Endothelial cell of umbilical vein (primary cell): ENCODE measurements around the gene ANKRD28.

Experiments
- CTCF ChIP-seq, 2 donors: IDR thresholded peaks; 1 replicate in 1 of 2; 2 replicates in 1 of 2; pipeline ENCODE4 v1.5.1; 2011; ENCODE audit warnings: low read length in 2 of 2, mild to moderate bottlenecking in 2 of 2, moderate library complexity in 2 of 2, control low read depth in 1 of 2, inconsistent platforms in 1 of 2, low read depth in 1 of 2; ENCODE audit not compliant: insufficient read depth in 1 of 2; ENCODE audit errors: extremely low read depth in 1 of 2
- EZH2 ChIP-seq: IDR thresholded peaks from 2 replicates; pipeline ENCODE4 v1.6.1; 2012; ENCODE audit warnings: borderline replicate concordance, low read depth, mild to moderate bottlenecking, moderate library complexity, low read length, inconsistent platforms; ENCODE audit not compliant: severe bottlenecking
- POLR2A ChIP-seq: IDR thresholded peaks from 2 replicates; pipeline ENCODE4 v1.6.1; 2012; ENCODE audit warnings: low read depth, mild to moderate bottlenecking, control low read depth, low read length
- POLR2AphosphoS5 ChIP-seq: IDR thresholded peaks from 2 replicates; pipeline ENCODE4 v1.6.1; 2012; ENCODE audit warnings: low read depth, mild to moderate bottlenecking, control low read depth, low read length, moderate library complexity; ENCODE audit not compliant: insufficient read depth
- TF ChIP-seq, protein P1 (sequence below): IDR thresholded peaks from 2 replicates; pipeline ENCODE4 v1.6.1; 2011; ENCODE audit not compliant: insufficient read depth, insufficient read length

DNA sequence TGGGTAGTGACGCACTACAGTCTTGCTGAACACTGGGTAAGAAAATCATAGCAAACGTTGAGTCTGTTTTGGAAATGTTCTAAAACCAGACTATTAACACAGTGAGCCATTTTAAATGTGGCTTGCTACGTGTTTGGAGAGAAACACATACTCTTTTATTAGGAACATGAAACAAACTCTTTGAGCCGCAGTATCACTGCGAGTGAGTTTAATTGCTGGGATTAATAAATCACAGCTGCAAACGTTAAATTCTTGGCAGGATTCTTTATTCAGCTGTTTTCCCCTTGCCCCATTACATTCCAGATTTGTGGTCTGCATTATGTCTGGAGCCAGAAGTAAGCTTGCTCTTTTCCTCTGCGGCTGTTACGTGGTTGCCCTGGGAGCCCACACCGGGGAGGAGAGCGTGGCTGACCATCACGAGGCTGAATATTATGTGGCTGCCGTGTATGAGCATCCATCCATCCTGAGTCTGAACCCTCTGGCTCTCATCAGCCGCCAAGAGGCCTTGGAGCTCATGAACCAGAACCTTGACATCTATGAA, 162.6 kb downstream of the ANKRD28 start:
- TF ChIP-seq EZH2 (no peak), CTCF (IDR thresholded peaks at IDR 0.05; ENCODE audit: extremely low read depth in 1 of 2, insufficient read depth in 1 of 2, low read depth in 1 of 2, low read length in 2 of 2) (no peak), POLR2AphosphoS5 (no peak), POLR2A (no peak)
- TF ChIP-seq, protein P1, sequence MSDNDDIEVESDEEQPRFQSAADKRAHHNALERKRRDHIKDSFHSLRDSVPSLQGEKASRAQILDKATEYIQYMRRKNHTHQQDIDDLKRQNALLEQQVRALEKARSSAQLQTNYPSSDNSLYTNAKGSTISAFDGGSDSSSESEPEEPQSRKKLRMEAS, result no peak
